Measurements from ENCODE around the gene NKAIN2.
"Not testable (repeated sequence)": the region's sequence is repeated elsewhere in the genome, so short reads cannot be mapped to it uniquely, and the experiment has no call there.

Gene NKAIN2

DNA sequence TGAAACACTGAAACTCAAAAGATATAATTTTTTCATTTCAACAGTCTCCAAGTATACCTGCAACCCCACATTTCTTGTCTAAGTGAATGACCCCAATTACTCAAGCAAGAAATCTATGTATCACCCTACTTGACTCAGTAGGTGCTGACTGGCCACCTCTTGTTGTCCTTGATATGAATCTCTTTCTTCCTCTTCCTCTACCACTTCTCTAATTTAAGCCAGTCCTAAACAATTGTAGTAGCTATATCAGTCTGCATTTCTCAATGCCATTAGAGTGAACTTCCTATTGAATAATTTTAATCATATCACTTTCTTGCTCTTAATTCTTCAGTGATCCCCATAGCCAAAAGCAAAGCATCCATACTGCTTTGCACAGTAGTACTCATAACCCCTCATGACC lies 93.2 kb downstream of the NKAIN2 start:
- peak; percentile 19 for DNase-seq

DNA sequence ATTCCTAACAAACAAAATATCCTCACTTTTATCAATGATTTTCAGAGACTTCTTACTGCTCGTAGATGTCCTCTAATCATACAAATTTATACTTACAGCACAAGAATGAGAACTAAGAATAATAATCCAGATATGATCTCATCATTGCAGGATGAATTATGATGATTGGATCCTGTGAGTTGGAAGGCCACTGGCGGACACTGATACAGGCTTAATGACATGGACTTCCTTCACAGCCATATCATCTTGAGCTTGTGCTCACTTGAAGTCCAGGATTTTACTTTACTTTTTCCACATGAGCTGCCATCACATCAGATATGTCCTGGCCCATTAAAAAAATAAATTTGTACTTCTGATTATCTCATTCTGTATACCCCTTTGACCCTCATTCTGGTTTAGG lies 94.3 kb downstream of the NKAIN2 start:
- no peak for DNase-seq

DNA sequence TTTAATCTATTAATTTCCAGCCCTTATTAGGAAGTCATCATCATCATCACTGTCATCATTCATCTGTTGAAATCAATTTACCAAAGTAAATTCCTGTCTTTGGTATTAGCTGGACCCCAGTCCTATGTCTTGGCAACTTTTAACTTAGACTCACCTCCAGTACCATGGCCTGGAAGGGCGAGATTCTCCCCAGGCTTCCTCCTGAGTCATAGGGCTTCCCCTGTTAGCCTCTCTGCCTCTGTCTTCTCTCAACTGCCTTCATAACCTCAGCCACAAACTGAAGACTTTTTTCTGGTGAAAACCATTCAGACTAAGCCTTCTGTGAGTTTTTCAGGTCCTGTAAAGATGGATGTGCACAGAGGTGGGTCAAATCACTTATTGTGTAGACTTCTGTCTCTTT lies 95.0 kb downstream of the NKAIN2 start:
- no peak for DNase-seq

DNA sequence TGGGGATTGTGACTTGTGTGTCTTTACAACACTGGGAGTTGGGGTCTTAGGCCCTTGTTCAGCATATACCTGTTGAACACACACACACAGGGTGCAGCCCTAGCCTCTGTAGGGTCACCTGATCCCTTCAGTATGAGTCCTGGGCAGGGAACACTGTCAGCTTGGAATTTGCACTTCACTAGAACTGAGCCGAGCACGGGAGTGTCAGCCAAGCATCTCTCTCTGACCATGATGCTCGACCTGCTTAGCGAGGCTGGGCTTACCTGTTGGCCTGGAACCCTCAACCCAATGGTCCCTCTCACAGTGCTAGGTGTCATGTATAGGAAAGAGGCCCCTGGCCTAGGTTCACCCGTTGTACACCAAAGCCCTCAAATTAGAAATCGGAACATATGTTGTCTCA lies 96.1 kb downstream of the NKAIN2 start:
- DNase-seq: no peak

DNA sequence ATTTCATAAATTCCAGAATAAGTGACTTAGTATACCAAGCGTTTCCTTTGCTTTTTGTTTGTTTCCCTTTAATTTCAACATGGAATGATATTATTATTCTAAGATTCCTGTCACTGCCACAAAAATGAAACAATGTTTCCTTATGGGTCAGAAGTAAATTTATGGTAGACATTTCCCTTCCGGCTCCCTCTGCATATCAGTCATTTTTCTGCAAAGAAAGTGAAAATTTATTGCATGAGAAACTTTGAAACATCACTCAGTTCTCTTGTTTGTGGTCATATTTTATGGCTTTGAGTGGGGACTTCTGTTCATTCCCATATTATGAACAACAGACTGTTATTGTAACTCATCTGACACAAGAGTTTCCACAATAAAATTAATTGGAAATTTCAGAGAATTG lies 97.8 kb downstream of the NKAIN2 start:
- DNase-seq: no peak

DNA sequence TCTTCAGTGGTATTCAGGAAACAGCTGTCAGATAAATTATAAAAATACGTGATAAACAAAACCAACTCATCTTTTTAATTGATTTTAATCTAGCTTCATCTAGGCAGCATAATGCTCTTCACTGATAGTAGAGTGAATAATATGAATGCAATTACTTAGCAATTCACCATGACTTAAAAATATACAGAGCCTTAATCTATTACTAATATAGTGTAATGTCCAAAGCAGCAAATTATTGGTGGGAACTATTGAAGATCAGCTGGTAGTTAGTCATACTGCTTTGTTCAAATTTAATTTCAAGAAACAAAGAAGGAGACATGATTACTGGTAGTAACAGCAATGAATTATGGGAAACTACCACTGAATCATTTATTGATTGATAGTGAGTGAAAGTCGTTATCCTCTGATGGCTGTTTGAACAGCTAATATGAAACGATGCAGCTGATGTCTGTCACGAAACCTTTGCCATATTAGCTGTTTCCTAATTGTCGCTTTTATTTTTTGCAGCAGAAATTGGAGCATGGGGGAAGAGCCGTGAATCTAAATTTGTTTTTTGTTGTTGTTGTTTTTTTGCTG lies 99.2 kb downstream of the NKAIN2 start:
- DNase-seq: no peak

DNA sequence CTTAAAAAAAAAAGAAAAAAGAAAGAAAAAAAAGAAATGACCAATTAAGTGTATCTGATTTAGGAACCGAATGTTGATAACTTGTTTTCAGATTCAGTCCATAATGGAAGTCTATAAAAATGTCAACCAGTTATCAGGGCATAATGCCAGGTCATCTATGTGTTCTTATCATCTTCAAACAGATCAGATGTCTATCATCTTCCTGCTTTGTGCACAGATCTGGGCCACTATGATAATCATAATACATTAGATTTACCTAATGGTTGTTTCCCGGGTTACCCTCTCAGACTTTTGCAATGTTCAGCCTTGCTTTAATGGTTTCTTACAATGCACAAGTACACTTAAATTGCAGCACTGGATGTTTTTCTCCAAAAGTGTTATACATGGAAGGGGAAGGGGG lies 100.6 kb downstream of the NKAIN2 start:
- peak; percentile 67 for DNase-seq

DNA sequence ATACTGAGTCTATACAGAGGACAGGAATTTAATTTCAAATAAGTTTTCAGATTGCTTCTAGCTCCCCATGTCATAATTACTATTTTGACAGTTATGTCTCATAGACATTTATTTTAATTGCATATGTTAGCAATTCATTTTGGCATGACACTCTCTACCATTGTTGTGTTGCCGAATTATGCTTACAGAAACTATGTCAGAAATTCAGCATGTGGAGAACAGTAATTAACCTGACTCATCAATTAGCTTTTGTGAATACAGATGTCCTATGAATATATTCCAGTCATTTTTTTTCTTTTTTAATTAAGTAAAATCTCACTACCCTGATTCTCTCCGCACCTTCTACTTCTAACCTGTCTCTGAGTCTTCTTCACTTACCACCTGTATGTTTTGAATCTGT lies 105.1 kb downstream of the NKAIN2 start:
- no peak for DNase-seq

DNA sequence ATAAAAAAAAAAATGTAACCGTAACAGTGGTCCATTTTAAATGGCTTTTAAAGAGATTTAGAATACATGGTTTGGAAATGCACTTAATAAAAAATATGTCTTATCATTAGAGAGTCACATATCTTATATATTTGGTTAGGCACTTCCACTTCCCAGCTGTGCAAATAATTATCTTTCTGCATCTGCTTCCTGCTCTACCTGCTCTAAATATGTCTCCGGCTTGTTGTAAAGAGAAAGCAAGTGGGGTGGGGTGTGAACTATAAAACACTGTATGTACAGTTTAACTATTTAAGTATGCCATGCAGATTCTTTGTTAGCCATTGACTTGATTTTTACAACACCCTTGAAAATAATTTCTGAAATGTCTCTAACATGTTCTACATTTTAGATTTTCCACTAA lies 106.3 kb downstream of the NKAIN2 start:
- peak; percentile 13 for DNase-seq

DNA sequence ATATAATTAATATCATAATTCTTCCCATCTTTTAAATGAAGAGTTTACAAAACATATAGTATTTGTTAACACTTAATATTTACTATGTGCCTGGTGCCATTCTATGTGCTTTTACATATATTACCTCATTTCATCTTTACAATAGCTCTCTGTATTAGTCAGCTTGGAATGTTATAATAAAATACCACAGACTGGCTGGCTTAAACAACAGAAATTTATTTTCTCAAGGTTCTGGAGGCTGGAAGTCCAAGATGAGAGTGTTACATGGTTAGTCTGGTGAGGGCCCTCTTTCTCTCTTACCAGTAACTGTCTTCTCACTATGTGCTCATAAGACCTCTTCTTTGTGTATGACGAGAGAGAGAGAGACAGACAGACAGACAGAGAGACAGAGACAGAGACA lies 110.2 kb downstream of the NKAIN2 start:
- DNase-seq: no peak

DNA sequence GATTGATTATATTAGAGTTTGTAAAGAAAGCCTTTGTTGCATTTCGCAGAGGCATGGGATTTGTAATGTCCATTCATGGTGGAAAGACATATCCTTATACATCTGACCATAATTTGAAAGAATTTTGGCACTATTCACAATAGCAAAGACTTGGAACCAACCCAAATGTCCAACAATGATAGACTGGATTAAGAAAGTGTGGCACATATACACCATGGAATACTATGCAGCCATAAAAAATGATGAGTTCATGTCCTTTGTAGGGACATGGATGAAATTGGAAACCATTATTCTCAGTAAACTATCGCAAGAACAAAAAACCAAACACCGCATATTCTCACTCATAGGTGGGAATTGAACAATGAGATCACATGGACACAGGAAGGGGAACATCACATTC lies 119.7 kb downstream of the NKAIN2 start:
- not testable (repeated sequence) for DNase-seq

DNA sequence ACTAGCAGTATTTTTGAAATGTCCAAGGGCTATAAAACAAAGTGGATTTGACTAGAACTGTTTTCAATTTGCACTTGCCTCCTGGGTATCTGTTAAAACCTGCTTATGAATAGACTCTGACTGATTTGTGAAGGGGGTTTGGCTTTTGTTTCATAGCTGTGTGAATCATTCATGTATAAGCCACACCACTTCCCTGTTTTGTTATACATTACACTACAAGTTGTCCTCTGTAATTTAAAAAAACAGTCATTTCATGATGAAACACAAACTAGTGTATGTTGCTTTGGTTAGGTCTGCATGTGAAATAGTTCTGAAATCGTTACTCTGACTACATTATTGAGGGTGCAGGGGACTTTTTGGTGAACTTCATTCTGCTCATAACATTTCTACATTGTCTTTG lies 121.7 kb downstream of the NKAIN2 start:
- DNase-seq: peak; percentile 36

DNA sequence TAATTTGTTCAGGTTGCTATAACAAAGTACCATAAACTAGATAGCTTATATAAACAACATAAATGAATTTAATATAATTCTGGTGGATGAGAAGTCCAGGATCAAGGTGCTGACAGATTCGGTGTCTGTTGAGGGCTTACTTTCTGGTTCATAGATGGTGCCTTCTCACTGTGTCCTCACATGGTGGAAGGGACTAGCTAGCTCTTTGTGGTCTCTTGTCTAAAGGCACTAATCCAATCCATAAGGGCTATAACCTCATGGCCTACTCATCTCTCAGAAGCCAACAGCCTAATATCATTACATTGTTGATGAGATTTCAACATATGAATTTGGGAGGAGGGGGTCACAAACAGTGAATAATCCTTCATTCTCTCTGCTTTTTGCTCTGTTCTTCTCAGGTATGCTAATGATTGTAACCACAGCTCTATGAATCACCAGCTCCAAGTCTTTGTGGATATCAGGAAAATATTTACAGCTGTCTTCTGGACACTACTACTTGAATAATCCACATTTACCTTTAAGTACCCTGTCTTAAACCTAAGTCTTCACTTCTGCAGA lies 122.3 kb downstream of the NKAIN2 start:
- no peak for DNase-seq

DNA sequence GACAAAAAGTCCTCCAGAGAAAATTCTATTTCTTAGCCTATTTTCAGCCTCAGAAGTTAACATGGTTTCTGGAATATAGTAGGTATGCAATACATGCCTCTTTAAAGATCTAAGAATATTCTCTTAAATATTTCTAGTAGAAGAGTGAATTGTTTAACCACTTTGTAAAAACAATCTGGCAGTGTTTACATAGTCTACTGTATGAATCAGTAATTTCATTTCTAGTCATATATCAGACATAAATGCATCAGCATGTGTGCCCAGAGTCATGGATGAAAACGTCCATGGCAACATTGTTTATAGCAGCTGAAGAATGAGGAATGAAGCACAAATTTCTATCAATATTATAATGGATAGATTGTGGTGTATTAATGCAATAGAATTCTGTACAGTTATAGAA lies 124.9 kb downstream of the NKAIN2 start:
- DNase-seq: no peak

DNA sequence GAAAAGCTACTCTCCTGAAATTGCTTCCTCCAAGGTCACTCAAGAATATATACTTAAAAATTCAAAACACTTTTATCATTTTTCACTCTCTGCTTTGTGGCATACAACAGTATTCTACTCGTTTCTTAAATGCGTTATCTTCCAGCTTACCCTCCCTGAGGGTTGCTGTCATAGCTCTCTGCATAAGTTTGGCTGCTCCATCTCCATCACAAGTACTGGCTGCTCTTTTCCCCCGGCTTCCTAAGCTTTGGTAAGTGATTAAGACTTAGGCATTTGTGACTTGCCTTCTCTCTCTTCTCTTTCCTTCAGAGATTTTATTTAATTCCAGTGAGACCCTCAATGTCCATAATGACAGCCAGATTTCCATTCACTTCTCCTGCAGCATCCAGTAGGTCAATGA lies 128.3 kb downstream of the NKAIN2 start:
- DNase-seq: no peak

DNA sequence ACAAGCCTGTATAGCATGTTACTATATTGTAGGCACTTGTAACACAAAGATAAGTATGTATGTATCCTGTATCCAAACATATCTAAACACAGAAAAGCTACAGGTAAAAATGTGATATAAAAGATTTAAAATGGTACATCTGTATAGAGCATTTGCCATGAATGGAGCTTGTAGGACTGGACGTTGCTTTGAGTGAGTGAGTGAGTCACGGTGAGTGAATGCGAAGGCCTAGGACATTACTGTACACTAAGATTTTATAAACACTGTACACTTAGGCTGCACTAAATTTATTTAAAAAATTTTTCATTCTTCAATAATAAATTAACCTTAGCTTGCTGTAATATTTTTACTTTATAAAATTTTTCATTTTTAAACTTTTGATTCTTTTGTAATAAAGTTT lies 136.9 kb downstream of the NKAIN2 start:
- no peak for DNase-seq

DNA sequence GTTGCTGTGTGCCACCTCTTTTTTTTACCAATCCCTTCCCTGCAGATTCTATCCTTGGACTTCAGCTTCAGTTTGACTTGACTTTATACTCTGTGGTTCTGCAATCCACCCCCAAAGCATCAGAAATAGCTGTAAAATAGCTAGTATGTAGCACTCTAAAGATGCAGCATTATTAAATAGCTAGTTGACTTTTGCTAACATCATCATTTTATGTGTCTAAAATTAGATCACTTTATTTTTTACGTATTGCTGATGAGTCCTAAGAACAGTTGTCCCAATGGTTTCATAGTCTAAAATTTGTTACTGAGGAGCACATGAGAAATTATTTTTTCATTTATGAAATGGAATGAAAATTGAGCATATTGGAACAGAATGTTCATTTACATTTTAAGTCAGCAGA lies 138.2 kb downstream of the NKAIN2 start:
- no peak for DNase-seq

DNA sequence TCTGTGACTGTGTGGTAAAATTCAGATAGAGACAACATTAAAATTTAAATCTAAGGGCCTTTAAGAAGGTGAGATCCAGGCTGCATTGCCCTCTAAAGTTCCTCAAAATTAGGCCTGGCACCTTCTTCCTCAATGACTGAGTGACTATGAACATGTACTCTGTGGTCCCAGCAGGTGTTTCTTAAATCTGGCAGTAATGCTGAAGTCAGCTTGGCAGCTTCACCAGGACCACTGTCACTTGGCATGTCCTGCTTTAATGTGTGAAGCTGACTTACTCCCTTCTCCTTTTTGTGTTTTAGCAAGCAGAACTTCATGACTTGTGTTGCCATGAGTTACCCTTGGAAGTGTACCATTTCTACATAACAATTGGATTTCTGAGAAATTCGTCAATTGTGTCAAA lies 141.7 kb downstream of the NKAIN2 start:
- no peak for DNase-seq

DNA sequence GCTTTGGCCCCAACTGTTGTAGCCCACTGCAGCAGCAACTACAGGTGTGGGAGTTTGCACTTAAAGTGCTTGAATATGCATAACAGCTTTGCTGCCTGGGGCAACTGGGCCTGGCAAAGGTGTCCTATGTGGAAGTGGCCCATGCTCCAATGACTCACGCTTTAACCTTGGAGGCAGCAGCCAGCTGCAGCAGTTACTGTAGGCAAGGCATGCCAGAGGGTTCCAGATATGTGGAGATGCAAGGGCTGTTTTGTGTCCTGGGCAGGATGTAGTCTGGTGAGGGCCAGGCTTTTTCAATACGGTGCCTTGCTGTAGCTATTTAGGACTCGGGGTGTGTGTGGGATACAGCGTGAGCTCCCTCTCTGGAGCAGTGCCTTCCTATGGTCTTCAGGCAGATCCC lies 150.3 kb downstream of the NKAIN2 start:
- DNase-seq: no peak

DNA sequence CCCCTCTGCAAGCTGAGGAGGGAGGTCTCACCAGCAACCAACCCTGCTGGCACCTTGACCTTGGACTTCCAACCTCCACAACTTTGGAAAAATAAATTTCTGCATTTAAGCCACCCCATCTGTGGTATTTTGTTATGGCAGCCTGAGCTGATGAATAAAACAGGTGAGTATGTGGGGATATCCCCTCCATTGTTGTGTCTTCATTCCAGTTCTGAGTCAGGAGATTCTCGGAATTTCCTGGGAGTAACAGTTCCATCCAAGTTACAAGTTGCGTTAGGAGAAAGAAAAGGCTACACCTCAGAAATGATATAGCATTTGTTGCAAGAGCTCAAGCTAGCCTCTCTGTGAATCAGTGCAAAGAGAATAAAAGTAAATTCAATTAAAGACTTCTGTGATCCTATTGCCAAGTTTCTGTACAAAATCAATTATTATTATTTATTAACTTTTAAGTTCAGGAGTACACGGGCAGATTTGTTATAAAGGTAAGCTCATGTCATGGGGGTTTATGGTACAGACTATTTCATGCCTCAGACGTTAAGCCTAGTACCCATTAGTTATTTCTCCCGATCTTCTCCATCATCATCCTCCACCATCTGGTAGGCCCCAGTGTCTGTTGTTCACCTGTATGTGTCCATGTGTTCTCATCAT lies 153.0 kb downstream of the NKAIN2 start:
- no peak for DNase-seq

DNA sequence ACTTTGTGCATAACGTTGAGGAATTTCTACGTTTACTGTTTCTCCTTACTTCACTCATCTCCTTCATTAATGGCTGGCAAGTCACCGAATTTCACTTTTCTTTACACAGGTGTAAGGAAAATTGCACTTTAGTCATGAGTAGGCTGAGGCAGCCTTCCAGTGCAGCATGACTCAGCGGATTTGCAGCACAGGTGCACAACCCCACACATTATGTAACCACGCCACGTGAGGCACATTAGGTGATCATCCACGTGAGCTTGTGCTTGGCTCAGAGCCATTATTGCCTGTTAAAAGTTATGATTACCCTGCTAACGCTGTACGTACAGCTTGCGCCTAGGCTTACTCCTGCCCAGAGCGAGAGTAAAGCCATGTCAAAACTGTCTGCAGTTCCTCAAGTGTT lies 158.8 kb downstream of the NKAIN2 start:
- no peak for DNase-seq

DNA sequence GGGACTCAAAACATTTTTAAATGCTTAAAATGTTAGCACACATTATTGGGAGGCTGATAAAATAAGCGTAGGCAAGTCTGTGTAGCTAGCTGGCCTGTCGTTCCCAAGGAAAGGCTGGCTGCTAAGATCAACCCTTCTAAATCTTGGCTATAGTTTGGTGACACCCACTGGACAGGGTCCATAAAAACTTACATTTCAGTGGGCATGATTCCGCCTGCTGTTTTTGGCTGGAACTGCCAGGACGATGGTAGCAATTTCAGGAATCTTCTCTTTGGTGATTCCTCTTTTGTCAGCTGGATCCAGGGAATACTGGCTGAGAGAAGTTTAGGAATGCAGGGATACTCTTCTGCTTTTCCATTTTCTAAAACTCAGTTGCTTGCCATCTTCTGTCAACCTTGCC lies 162.2 kb downstream of the NKAIN2 start:
- DNase-seq: peak; percentile 53

DNA sequence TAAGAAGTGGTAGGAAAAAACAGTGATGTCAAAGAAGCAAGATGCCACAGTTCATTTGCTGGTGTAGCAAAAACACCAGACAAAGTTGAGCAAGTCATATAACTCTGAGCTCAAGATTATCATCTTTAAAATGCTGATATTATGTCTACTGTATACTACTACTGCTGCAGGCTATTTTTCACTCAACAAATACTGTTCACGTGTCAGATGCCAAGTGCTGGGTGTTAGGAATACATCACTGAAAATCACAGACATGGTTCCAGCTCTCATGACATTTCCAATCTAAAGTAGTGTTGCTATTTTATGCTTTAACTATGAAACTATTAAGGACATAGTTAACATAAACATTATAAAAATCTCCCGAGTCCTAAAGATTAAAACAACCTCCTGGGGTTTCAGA lies 163.0 kb downstream of the NKAIN2 start:
- no peak for DNase-seq

DNA sequence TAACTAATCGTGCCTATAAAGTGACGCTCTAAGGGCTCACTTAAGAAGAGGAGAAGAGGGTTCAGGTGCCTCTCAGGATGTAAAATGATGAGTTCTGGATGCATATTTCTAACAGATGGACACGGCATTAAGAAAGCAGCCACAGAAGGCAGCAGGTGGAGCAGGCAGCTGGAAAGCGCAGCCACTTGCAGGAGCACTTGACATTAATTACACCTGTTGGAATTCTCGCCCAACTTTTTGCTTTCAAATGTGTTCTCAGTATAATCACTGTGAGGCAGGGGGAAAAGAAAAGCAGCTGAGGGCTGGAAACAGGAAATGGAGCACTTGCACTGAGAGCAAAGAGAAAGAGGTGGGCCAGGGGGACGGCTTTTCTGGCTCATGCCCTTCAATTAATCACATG lies 164.2 kb downstream of the NKAIN2 start:
- DNase-seq: no peak
